EL (cell line): ENCODE measurements around the gene ABCA13.

ENCODE experiments used
- DNase-seq: peaks from one replicate; pipeline ENCODE4 v3.0.0-alpha.2; 2016

The ABCA13 gene

GRCh38 chr7:48388911-48389310, 217.7 kb downstream of the ABCA13 start:
- DNase-seq = no peak

- peak; percentile 3 for DNase-seq
Measured at GRCh38 chr7:48389977-48390376, 218.7 kb downstream of the ABCA13 start.

DNA sequence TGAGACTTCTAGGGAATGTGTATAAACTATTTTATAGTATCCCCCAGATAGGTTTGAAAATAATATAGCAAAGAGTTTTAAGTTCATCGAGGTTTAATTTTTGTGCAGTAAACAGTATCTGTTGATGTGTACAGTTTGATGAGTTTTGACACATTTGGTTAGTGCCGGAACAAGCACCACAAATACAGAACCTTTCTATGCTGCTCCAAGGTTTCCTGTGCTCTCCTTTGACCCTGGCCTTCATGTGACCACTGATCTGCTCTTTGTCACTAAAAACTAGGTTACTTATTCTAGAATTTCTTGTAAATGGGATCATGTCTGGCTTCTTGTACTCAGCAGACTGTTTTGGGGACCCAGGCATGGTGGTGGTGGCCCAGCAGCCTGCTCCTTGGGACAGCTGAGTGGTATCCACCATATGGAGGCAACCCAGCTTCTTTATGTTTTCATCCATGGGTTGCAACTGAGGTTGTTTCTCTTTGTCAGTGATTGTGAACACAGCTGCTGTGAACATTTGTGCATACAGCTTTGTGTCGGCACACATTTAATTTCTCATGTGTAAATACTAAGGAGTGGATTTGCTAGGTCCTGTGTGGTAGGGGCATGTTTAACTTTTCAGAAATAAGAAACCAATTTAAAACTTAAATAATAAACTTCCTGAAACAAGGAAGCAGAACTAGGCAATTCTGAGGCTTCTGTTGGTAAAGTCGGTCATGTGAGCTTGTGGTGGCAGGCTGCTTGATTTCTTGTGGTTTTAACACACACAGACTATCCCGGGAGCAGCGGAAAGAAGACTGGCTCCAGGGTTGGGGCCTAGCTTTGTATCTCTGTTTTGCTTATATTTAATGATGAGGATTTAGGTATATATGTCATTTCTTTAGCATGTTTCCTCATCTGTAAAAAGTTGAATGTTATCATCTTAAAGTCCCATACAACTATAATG, 219.4 kb downstream of the ABCA13 start:
- no peak for DNase-seq

DNA sequence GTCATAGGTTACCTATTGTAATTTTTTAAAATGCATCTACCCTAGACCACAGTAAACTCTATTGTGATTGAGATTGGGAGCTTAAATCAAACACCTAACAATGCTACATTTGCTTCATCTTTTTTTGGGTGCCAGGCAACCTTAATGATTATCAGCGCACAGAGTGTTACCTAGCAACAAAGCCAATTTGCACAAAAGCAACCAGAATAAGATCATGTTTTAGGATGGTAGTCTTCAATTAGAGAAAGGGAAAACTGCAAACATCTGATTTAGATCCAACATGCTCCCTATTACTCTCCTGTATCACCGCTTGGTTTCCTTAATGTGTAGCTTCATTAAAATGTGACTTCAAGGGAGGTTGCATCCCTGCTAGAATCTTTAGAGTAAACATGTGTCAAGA, 226.9 kb downstream of the ABCA13 start:
- no peak for DNase-seq

DNA sequence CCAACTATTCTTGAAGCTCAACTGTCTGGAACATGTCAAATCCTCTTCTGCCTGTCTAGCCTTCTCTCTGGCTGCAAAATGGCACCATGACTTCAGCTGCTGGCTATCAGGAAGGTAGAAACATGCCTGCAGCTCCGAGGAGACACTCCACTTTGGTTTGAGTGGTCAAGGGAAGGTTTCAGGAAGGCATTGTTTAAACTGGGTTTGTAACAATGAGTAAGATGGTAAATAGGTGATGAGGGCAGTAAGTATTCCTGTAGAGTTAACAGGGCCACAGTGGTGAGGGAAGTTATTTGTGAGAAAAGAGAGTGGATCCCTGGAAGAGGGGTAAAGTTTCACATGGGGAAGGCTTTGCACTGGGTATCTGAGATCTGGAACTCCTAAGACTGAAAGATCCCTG, 231.5 kb downstream of the ABCA13 start:
- DNase-seq = no peak

- no peak for DNase-seq
Measured at GRCh38 chr7:48408731-48409130, 237.5 kb downstream of the ABCA13 start.

GRCh38 chr7:48411619-48412018, 240.4 kb downstream of the ABCA13 start:
- no peak for DNase-seq

GRCh38 chr7:48414011-48414732, 242.9 kb downstream of the ABCA13 start:
- no peak for DNase-seq

DNA sequence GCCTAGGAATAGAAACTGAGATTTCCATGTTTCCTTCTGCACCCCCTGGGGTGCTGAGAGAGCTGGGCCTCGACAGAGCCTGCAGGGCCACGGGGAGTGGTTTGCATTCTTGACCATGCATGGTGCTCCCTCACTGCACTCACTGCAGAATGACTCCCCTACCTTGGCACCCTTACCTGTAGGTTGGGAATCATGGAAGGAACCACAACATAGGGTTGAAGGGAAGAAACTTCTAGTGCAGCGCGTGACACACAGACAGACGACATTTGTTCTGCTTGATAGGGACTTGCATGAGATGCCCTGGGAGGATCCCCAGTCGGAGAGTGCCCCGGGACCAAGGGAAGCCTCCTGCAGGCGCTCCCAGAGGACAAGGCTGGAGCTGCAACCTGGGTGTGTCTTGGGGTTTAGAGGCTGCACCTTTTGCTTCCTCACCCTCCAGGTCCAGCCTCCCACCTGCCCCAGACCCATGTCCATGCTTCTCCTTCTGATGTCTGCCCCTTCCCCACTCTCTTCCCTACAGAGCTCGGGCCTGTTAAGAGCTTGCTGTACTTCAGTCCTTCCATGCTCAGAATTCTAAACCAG, 245.2 kb downstream of the ABCA13 start:
- DNase-seq = no peak

DNA sequence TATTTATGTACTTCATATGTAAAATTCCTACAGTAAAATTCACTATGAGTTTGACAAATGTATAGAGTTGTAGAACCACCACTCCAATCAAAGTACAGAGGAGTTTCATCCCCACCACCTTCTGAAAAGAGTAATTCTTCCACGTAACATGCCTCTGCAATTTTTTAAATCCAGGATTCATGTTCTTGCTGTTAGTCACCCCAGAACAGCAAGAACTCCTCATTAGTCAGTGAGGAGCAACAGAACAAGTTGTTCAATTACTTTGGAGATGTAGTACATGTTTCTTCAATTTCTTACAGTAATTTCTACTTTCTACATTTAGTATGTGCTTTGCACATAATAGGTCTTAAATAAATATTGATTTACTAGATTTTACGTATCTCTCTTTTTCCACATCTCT, 248.1 kb downstream of the ABCA13 start:
- no peak for DNase-seq

GRCh38 chr7:48420206-48420605, 248.9 kb downstream of the ABCA13 start:
- no peak for DNase-seq

- DNase-seq = peak; percentile 50
Measured at GRCh38 chr7:48421357-48421756, 250.1 kb downstream of the ABCA13 start.

GRCh38 chr7:48424731-48425130, 253.5 kb downstream of the ABCA13 start:
- DNase-seq = no peak

DNA sequence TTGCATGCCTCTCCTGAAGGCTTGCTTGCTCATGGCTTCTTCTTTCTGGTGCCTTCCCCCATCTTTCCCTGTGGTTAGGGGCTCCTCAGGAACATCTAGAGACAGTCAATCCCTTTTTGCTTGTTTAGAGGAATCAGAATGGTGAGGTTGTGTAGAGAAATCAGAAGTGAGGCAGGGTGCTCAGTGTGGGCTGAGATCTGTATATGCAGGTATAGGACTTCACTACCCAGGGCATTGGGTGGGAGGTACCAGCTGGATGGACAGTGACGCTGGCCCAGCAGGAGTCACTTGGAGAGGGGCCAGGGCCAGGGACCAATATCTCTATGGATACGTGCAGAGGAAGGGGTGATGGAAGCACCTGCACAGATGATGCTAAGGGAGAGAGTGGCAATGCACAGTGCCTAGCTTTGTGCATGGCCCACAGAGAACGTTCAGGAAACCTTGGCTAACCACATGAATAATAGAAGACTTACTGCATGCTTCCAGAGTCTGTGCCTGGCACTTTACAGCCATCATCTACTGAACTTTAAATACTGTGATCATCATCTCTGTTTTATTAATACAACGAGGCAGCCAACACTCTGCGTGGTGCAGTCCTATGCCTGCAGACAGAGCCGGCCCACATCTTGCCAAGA, 255.2 kb downstream of the ABCA13 start:
- DNase-seq = no peak

DNA sequence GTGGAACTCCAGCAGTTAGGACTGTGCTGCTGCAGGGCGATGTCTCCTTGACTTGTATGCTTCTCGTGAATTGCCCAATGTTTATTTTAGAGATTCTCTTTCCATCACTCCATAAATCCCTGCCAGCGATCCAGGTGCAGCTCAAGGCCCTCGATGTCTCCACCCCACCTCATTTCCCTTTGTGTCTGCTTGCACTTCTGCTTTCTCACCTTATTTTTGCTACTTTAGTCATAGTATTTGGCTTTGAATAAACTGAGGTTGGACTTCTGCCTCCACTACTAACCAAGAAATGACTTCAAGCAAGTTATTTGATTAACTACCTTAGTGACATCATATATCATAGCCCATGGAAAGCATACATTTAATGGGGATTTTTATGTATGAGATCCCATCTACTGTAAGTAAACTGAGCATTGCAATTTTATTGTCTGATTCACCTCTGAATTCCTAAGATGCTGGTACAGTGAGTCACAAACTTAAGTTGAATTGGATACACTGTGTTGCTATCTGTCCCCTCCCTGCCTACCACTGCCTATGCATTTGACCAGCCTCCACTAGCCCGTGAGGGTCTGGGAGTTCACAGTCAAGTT, 255.8 kb downstream of the ABCA13 start:
- peak; percentile 71 for DNase-seq

DNA sequence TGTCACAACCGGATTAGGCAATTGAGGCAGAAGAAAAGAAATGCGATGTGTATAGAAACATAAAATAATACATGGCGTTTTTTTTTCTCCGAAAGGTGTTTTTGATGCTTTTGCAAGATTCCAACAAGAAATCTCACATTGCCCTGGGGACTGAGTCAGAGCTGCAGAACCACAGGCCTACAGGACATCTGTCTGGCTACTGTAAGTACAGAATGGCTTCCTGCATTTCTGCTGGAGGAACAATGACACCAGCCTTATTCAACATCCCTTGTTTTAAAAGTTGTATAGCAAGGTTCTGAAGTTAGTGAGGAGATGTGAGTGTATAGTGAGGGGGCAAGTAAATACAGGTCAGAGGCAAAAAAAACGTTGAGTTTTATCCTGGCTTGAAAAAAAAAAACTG, 256.4 kb downstream of the ABCA13 start:
- peak; percentile 6 for DNase-seq

- DNase-seq = no peak
Measured at GRCh38 chr7:48428091-48428684, 256.9 kb downstream of the ABCA13 start.

GRCh38 chr7:48429117-48429516, 257.9 kb downstream of the ABCA13 start:
- DNase-seq = no peak

- no peak for DNase-seq
Measured at GRCh38 chr7:48438206-48438605, 266.9 kb downstream of the ABCA13 start.

DNA sequence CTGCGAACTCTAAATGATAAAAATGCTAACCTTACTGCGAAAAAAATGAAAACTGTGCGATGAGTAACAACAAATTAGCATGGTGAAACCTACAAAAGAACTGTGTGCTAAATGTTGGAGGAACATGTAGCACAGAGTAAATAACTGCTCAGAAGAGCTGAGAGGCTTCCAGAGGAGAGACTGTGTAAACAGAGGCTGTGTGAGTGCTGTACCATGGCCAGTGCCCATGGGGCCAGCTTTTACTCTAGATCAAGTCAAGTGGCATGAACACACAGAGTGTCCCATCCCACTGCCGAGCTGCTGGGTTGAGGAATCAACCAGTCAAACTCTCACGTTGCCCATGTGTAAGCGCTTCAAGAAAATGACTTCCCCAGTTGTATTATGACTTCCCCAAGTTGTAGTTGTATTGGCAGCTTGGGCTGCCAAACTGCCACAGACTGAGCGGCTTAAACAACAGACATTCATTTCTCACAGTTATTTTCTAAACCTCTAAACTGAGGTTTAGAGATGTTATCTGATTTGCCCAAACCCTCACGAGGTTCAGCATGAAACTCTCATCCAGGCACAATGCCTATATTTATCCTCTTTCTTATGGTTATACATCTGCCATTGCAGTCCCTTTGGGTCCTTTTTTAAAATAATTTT, 270.7 kb downstream of the ABCA13 start:
- no peak for DNase-seq

DNA sequence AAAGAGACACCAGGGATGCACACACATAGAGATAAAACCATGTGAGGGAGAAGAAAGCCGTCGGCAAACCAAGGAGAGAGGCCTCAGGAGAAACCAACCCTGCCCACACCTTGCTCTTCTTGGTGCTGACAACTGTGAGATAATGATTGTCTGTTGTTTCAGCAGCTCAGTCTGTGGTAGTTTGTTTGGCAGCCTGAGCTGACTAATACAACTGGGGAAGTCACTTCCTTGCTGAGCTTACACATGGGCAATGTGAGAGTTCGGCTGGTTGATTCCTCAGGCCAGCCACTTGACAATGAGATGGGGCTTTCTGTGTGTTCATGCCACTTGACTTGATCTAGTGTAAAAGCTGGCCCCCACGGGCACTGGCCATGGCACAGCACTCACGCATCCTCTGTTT, 271.8 kb downstream of the ABCA13 start:
- no peak for DNase-seq

GRCh38 chr7:48446721-48447120, 275.5 kb downstream of the ABCA13 start:
- no peak for DNase-seq
